ENCODE data around the gene REXO1. TPM values are rescaled to one million over a fixed set of nuclear protein-coding genes. Genes with fewer than 3 reads are reported as not detected.
A peak's percentile ranks its signal among the peaks of the same experiment; 100 is the strongest.

Gene REXO1
- total and polyA plus RNA-seq, 2 of the 13 experiments (the other 11 are each of a cell fraction or from before 2014, with no cell fraction given) = 5.0 to 11.2 TPM

GRCh38 chr19:1812426-1813191 lies 35.7 kb downstream of the REXO1 start (continued):
- TF ChIP-seq POGK (CRISPR knock-in tag; conservative IDR thresholded peaks at IDR 0.05) = peak; percentile 70; the same call in 1 of the 2 replicates
- no peak for TF ChIP-seq HHEX (CRISPR knock-in tag; IDR thresholded peaks at IDR 0.05)
- no peak for TF ChIP-seq KLF15 (CRISPR knock-in tag; IDR thresholded peaks at IDR 0.05; ENCODE audit: borderline replicate concordance)
- TF ChIP-seq EHMT2 (IDR thresholded peaks at IDR 0.05; ENCODE audit: borderline replicate concordance, low read depth, low read length) = no peak
- TF ChIP-seq ZBTB3 (CRISPR knock-in tag; IDR thresholded peaks at IDR 0.05; ENCODE audit: borderline replicate concordance, low read depth) = no peak
- no peak for TF ChIP-seq GMEB2 (CRISPR knock-in tag; IDR thresholded peaks at IDR 0.05; ENCODE audit: low read depth)
- TF ChIP-seq ZNF329 (CRISPR knock-in tag; IDR thresholded peaks at IDR 0.05; ENCODE audit: low read depth) = 0 out of 2 replicates have a peak, but pooled peaks have one; percentile 35
- TF ChIP-seq IRF2 (CRISPR knock-in tag; IDR thresholded peaks at IDR 0.05) = 0 out of 2 replicates have a peak, but pooled peaks have one; percentile 16
- 0 out of 2 replicates have a peak, but pooled peaks have one; percentile 22 for TF ChIP-seq HOXA5 (CRISPR knock-in tag; IDR thresholded peaks at IDR 0.05)
- TF ChIP-seq PTBP1 (IDR thresholded peaks at IDR 0.05; ENCODE audit: low read depth, low read length, poor library complexity, severe bottlenecking) = no peak
- TF ChIP-seq ZNF234 (CRISPR knock-in tag; conservative IDR thresholded peaks at IDR 0.05) = 0 out of 2 replicates have a peak, but pooled peaks have one; percentile 27
- no peak for TF ChIP-seq BRD4 (CRISPR knock-in tag; IDR thresholded peaks at IDR 0.05)
- no peak for TF ChIP-seq ZNF777 (CRISPR knock-in tag; IDR thresholded peaks at IDR 0.05)
- 0 out of 2 replicates have a peak, but pooled peaks have one; percentile 48 for TF ChIP-seq CHCHD3 (CRISPR knock-in tag; IDR thresholded peaks at IDR 0.05)
- no peak for TF ChIP-seq ZNF30 (CRISPR knock-in tag; IDR thresholded peaks at IDR 0.05)
- no peak for TF ChIP-seq ZKSCAN1 (IDR thresholded peaks at IDR 0.05; ENCODE audit: low read length)
- TF ChIP-seq ATF5 (CRISPR knock-in tag; IDR thresholded peaks at IDR 0.05; ENCODE audit: low read depth) = no peak
- 0 out of 2 replicates have a peak, but pooled peaks have one; percentile 25 for TF ChIP-seq ZNF331 (CRISPR knock-in tag; IDR thresholded peaks at IDR 0.05)
- TF ChIP-seq ZNF512 (CRISPR knock-in tag; IDR thresholded peaks at IDR 0.05) = 0 out of 2 replicates have a peak, but pooled peaks have one; percentile 27
- TF ChIP-seq DMAP1 (CRISPR knock-in tag; IDR thresholded peaks at IDR 0.05) = peak; percentile 85
- peak; percentile 43; the same call in 1 of the 2 replicates for TF ChIP-seq ZBTB7A (CRISPR knock-in tag; IDR thresholded peaks at IDR 0.05)
- TF ChIP-seq PBX2 (CRISPR knock-in tag; IDR thresholded peaks at IDR 0.05) = no peak

All from HepG2 (cell line).